GM21529 (cell line): ENCODE measurements around the gene TBC1D22B.
"Not testable (repeated sequence)": the region's sequence is repeated elsewhere in the genome, so short reads cannot be mapped to it uniquely, and the experiment has no call there.

Experiments
- ATAC-seq: cut with Tn5 transposase; IDR thresholded peaks from one replicate; pipeline ENCODE4 v1.9.1; 2021; ENCODE audit not compliant: unreplicated experiment

TBC1D22B gene

DNA sequence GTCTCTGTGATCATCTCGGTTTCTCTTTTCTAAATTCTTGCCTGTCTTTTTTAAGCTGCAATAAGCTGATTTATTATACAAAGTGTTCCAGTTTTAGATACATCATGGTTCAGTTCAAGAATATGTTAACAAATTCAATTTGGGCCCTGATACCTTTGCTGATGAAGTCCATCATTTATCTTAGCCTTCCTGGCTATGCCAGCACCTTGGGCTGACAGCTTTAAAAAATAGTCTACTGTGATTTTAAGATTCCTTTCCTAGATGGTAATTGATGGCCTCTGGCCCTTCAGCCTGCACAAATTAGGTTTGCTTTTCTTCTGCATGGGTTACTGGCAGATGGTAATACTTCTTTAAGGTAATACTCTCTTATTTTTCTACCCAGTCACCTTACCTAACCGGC lies 7.4 kb downstream of the TBC1D22B start:
- no peak for ATAC-seq

- ATAC-seq = no peak
Measured at GRCh38 chr6:37265860-37266259, 8.3 kb downstream of the TBC1D22B start.

GRCh38 chr6:37269105-37269504 lies 11.5 kb downstream of the TBC1D22B start:
- ATAC-seq = no peak

GRCh38 chr6:37272834-37273566 lies 15.4 kb downstream of the TBC1D22B start:
- no peak for ATAC-seq

DNA sequence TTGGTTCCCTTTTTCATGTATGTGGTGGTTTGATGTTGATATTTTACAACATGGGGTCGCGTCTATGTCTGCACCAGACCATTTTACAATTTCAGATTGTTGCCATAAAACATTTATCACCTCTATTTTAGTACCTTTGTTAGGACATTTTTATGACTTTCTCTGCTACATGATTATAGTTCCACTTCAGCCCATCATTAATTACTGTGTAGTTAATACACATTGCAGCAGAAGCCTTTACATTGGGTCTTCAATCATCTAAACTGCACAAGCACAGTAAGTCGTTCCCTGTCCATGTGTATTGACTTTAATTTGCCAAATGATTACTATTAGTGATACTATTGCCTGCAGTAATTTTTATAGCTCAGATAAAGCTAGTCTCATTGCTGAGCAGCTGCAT lies 16.1 kb downstream of the TBC1D22B start:
- no peak for ATAC-seq

DNA sequence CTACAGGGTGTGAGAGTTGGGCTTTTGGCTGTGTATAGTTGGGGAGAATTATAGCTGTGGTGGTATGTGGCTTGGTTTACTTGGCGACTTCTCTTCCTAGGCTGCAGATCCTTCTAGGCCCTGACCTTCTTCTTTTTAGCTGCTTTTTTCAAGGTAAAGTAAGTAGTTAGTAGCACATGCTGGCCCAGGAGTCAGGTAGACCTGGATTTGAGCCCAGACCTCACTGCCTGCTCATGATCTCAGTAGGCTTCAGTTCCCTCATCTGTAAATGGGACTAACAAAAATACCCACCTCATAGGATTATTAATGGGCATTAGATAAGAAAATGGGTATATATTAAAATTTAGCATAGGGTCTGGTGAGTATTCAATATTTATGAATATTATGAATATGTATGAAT lies 17.8 kb downstream of the TBC1D22B start:
- no peak for ATAC-seq

- ATAC-seq = no peak
Measured at GRCh38 chr6:37277001-37277409, 19.4 kb downstream of the TBC1D22B start.

DNA sequence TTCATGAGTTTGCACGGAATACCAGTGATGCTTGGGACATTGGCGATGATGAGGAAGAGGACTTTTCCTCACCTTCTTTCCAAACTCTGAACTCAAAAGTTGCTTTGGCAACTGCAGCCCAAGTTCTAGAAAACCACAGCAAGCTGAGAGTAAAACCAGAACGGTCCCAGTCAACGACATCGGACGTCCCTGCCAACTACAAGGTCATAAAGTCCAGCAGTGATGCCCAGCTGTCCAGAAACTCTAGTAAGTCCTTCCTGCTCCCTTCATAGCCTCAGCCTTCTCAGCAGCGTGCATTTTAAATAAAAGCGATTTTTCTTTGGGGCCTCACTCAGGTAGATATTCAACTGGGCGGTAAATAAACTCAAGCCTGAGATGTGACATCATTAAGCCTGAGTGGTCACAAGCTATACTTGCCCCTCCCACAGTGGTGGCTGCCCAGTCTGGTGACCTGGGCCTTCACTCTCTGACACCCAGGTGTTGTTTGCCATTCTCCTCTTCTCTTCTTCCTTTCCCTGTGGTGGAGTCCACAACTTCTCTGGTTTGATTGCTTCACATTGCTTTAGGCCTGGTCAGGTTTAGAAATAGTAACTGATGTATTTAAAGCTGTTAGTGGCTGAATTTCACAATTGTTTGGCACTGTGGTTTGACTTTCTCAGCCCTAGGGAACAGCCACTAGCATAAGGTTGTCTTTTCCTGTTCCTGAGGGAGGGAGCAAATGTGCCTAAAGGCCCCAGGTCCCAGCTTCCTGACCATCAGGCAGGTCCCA lies 22.0 kb downstream of the TBC1D22B start:
- no peak for ATAC-seq

GRCh38 chr6:37280162-37280887 lies 22.8 kb downstream of the TBC1D22B start:
- no peak for ATAC-seq

DNA sequence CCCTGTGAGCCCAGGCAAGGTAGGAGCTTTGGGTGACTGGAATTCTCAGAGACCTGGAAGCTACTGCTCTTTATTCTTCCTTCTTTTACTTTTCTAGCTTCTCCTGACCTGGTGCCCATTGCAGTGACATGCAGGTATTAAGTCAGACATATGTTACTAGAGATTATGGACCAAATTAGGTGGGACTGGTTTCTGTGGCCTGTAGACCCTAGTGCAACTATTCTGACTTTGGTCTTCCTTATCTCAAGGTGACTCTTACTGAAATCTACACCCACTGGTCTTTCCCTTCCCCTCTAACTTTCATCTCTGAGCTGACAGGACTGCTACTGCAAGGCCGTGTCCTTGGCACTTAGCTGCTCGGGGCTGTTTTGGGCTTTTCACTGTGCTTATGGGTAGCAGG lies 24.8 kb downstream of the TBC1D22B start:
- ATAC-seq = no peak

- no peak for ATAC-seq
Measured at GRCh38 chr6:37283268-37283667, 25.7 kb downstream of the TBC1D22B start.

GRCh38 chr6:37283671-37284151 lies 26.1 kb downstream of the TBC1D22B start:
- ATAC-seq = no peak

DNA sequence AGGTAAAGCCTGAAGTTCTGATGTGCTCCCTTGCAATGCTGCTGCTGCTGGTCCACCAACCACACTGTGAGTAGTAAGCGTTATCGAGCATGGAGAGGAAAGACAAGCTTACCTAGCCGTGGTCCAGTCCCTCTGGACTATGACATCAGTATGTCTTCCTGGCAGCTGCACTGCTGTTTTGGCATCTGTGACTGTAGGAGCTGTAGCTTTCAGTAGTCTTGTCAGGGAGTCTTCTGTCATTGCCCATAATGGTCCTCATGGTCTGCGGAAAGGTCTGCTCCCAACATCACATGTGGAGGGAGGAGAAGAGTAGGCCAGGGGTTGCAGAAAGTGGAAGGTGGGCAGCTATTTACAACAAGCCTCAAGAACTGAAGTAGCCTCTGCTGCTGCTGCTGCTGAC lies 27.2 kb downstream of the TBC1D22B start:
- no peak for ATAC-seq

DNA sequence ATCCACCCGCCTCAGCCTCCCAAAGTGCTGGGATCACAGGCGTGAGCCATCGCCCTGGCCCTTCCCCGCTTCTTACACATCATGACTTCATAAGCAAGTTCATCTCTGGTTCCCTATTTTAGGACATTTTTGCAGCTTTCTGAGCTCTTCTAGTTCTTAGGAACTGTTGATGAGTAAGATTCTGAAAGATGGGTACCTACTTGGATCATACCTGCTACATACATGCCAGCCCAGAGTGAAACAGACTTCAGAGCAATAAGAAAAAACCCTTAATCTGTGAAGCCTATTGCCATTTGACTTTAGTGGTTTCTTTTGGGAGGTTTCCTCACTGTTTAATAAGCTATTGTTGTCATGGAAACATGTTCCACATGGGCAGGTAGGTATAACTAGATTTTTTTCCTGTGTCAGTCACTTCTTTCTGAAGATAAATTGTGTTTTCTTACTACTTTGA lies 28.3 kb downstream of the TBC1D22B start:
- ATAC-seq = no peak

DNA sequence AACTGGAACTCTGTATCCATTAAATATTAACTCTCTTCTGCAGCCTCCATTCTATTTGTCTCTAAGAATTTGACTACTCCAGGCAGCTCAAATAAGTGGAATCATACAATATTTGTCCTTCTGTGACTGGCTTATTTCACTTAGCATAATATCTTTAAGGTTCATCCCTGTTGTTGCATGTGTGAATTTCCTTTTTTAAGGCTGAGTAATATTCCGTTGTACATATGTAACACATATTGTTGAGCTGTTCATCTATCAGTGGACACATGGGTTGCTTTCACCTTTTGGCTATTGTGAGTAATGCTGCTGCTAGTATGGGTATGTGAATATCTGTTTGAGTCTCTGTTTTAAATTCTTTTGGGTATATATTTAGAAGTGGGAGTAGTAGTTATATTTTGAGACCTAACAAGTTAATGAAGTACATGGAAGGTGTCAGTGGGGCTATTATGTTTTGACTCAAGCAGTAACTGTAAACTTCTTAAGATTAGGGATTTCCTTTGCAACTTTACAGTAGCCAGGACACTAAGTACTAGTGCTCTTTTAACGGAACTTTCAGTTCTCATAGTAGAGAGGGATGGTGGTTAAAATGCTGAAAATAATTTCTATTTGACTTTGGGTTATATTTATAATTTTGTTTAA lies 30.1 kb downstream of the TBC1D22B start:
- no peak for ATAC-seq

GRCh38 chr6:37288247-37288646 lies 30.7 kb downstream of the TBC1D22B start:
- ATAC-seq = no peak

DNA sequence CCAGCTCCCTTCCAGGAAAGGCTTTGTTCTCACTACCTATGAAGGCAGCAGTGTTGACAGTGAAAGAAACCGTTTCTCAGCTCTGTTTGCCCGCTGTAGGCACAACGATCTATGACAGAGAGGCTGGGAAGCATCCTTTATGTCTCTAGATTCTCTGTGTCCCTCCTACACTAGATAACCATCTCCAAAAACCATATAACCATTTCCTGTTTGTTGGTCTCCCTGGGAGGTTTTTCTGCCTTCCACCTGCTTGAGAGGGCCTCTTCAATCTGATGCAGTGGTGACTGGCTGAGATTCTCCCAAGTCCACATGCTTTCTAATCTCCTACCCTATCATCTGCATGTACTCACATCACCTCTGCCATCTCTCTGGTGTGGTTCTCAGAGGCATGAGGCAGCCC lies 32.4 kb downstream of the TBC1D22B start:
- ATAC-seq = no peak

GRCh38 chr6:37293426-37293825 lies 35.9 kb downstream of the TBC1D22B start:
- no peak for ATAC-seq

- not testable (repeated sequence) for ATAC-seq
Measured at GRCh38 chr6:37297637-37298036, 40.1 kb downstream of the TBC1D22B start.

DNA sequence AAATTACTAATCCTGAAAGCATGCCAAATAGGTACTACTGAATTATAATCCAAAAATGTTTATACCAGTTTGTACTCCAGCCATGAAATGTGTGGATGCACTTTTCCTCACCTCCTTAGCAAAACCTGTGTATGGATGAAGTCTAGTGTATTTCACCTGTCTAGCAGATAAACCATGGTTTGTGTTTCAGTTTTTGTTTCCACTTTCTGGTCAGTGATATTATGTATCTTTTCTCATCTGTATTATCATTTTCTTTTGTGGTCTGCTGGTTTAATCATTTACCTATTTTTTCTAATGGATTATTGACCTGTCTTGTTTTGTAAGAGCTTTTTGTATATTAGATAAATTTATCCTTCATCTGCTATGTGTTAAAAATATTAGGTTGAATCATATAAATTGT lies 41.4 kb downstream of the TBC1D22B start:
- ATAC-seq = no peak

DNA sequence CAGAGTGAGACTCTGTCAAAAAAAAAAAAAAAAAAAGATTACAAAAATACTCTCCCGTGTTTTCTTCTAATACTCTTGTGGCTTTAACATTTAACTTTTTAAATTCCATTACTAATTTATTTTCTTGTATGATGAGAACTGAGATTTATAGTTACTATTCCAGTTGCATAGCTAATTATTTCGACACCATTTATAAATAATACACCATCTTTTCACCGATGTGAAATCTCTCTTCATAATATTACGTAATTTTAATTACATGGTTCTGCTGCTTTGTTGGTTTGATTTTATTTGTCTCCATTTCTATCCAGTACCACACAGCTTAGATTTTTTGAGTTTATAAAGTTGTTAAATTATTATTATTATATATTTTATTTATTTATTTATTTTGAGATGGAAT lies 42.4 kb downstream of the TBC1D22B start:
- ATAC-seq = no peak
